AG09319 (cell line): ENCODE data around the gene CTIF.

Source experiments
- DNase-seq: peaks from one replicate; pipeline ENCODE4 v3.0.0-alpha.2; 2010; ENCODE audit warnings: low read depth; ENCODE audit errors: extremely low read depth
- TF ChIP-seq, protein P1 (sequence below): IDR thresholded peaks from 2 replicates; pipeline ENCODE4 v1.5.1; 2011; ENCODE audit warnings: low read depth, mild to moderate bottlenecking, inconsistent platforms, low read length, moderate library complexity

CTIF gene

DNA sequence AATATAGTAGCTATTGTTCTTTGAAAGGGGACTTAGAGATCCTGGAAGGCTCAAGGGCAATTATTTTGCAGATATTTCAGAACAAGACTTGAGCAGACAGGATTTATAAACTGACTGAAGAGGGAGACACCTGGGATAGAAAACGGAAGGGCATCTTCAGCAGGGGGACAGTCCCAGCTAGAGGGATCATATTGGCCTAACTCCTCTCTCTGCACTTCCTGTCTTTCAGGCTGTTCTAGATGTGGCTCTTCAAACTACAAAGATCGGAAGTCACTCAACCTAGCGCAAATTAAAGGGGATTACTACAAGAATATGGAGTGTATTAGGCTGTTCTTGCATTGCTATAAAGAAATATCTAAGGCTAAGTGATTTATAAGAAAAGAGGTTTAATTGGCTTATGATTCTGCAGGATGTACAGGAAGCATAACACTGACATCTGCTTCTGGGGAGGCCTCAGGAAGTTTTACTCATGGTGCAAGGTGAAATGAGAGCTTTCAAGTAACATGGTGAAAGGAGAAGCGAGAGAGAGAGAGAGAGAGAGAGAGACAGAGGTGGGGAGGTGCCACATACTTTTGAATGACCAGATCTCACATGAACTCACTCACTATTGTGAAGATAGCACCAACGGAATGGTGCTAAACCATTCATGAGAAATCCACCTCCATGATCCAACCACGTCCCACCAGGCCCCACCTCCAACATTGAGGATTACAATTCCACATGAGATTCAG, 5.3 kb upstream of the CTIF start:
- DNase-seq = no peak
- TF ChIP-seq, protein P1, sequence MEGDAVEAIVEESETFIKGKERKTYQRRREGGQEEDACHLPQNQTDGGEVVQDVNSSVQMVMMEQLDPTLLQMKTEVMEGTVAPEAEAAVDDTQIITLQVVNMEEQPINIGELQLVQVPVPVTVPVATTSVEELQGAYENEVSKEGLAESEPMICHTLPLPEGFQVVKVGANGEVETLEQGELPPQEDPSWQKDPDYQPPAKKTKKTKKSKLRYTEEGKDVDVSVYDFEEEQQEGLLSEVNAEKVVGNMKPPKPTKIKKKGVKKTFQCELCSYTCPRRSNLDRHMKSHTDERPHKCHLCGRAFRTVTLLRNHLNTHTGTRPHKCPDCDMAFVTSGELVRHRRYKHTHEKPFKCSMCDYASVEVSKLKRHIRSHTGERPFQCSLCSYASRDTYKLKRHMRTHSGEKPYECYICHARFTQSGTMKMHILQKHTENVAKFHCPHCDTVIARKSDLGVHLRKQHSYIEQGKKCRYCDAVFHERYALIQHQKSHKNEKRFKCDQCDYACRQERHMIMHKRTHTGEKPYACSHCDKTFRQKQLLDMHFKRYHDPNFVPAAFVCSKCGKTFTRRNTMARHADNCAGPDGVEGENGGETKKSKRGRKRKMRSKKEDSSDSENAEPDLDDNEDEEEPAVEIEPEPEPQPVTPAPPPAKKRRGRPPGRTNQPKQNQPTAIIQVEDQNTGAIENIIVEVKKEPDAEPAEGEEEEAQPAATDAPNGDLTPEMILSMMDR = no peak

DNA sequence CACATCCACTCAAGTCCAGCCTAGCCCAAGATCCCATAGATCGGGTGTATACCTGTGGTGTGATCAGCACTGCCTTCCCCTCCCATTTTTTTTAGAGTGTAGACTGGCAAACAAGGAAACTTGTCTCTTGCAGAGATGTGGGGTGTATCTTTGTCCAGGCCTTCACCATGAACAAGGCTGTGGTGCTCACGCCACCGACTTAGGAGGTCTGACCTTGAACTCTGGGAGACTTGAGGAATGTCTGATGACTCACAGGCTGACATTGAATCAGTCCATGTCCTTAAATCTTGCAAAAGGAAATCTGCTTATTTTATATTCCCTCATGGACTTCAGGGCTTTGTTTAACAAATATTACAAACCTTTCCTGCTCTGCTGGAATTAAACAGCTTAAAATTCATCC, 4.5 kb upstream of the CTIF start:
- TF ChIP-seq, protein P1 = no peak
- no peak for DNase-seq

DNA sequence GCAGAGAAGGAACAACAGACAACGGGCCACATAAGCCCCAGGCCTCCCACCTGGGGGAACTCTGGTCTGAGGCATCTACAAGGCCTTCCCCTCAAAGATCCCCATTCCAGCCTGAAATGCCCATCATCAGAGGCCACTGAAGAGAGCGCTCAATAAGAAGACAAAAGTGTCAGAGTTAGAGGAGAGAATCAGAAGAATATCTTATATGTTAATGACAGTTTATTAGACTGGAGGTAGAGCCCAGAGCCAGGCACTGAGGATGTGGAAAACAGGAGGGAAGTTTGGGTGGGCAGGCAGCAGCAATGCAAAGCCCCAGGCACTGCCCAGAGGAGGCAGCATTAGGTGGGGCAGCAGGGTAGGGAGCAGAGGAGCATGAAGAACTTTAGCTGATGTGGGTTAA, 2.9 kb upstream of the CTIF start:
- no peak for DNase-seq
- TF ChIP-seq, protein P1 = no peak

DNA sequence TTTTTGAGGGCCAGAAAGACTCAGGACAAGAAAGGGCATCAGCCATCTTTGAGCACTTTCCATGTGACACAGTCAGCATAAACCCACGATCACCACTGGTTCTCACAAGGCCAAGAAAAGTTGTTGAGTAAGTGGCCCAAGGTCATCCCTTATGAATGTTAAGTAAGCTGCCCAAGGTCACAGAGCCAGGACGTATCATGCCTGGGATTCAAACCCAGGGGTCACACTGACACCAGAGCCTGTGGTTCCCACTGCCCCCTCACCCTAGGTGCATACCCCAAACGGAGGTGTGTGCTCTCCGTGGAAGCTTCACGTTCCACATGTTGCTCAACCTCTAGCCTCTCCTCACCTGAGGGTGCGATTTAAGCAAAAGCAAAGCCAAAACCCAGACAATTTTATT, 2.3 kb upstream of the CTIF start:
- TF ChIP-seq, protein P1 = no peak
- DNase-seq = no peak

DNA sequence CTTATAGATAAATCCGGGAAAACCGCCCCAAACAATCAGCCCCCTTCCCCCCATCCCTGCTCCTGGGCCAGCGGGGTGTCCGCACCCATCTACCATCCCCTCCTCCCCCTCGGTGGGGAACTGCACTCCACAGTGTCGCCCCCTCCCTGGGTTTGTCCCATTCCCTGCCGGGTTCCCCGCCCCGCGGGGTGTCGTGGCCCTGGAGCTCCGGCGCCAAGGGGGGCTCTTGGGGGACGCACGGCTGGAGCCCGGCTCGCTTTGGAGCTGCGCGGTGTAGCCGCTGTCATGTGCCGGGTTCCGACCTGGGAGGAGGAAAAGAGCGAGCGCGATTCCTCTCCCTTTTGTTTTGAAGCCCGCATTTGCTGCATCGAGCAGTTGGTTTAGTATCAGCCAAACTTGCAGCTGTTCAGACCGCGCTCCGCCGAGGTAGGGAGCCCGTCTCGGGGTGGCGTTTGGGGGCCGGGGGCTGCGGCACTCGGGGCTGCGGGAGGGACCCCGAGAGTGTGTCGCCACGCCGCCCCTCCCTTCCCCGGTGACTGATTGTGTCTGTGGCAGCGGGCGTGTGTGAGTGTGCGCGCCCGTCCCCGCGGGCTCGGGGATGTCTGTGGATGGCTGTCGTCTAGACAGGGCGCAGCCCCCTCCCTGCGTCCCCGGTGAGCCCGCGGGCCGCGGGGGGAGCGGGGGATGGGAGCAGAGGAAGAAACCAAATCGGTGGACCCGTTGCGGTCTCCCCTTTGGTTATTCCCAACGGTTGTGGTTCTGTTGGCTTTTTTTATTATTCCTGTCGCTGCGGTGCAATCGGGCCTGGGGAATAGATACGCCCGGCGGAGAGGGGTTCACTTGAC, 797 bp downstream of the CTIF start:
- no peak for DNase-seq
- TF ChIP-seq, protein P1 = no peak

DNA sequence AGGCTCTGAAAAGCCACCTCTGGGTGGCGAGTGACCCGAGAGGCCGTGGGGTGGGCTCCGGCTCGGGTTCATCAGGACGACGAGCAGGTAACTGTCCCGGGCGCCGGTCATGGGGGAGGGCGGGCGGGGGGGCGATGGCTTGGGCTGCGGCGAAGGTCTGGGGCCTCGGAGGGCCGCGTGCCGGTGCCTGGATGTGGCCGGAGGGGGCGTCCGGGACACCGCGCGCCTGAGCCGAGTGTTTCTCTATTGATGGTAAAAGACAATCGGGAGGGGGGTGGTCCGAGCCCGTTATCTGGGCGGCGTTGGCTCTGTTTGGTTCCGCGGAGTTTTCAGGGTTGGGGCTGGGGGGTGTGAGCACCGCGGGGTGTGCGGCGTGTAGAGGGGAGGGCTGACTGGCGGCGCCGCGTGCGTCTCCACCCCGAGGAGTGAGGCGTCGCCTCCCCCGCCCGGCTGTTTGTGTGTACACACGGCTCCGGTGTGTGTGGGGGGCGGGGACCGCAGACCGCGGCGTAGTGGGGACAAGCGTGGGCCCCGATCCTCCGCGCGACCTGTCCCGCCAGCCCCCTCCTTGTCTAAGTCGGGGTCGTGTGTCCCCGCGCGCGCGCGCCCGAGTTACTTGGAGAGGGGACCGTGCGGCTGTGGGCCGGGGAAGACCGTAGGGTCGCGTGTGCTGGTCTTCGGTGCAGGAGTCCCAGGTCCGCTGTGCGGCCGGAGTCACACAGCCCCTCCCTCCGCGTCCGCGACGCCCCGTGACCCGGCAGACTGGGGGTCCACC, 1.6 kb downstream of the CTIF start:
- no peak for DNase-seq
- TF ChIP-seq, protein P1 = peak; percentile 22
